Ecto neural progenitor cell (in vitro differentiated cells): ENCODE measurements around the gene ZNF479.
"Not testable (repeated sequence)": the region's sequence is repeated elsewhere in the genome, so short reads cannot be mapped to it uniquely, and the experiment has no call there.

ENCODE experiments used
- DNase-seq: peaks from one replicate; pipeline ENCODE4 v3.0.0-alpha.2; 2018; ENCODE audit warnings: low spot score

The ZNF479 gene

DNA sequence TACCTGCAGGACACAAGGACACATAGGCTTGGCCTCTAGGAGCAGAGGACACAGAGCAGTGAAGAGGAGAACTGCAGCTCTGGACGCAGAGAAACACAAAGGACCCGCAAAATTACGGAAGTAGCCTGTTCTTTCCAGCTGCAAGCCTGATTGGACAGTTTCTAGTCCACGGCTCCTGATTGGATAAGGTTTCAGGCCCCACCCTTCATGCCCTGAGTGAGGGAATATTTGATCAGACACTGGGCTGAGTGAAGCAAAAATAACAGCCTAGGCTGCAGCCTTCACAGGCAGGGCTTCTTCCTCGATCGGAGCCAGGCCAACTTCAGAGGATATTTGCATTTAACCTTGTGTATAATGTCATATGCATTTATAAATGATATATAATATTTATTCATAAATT, at the start of gene ZNF479:
Gene ZNF479, minus strand, starts transcription at position 101 of the 400 bp plus-strand sequence. CDS start 112 bp downstream, outside the sequence.
- not testable (repeated sequence) for DNase-seq

DNA sequence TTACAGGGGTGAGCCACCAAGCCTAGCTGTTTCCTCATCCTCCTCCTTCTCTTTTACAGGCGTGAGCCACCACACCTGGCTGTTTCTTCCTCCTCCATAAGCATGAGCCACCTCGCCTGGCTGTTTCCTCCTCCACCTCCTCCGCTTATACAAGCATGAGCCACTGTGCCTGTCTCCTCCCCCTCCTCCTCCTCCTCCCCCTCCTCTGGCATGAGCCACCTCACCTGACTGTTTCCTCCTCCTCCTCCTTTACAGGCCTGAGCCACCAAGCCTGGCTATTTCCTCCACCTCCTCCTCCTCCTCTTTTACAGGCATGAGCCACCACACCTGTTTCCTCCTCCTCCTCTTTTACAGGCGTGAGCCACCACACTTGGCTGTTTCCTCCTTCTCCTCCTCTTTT, 49.8 kb upstream of the ZNF479 start:
- DNase-seq: no peak

DNA sequence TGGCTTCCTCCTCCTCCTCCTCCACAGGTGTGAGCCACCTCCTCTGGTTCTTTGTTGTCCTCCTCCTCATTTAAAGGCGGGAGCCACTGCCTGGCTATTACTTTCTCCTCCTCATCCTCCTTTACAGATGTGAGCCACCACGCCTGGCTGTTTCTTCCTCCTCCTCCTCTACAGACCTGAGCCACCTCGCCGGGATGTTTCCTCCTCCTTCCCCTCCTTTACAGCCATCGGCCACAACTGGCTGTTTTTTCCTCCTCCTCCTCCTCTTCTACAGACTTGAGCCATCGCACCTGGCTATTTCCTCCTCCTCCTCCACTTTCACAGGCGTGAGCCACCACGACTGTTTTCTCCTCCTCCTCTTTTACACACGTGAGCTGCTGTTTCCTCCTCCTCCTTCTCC, 49.0 kb upstream of the ZNF479 start:
- DNase-seq: no peak

DNA sequence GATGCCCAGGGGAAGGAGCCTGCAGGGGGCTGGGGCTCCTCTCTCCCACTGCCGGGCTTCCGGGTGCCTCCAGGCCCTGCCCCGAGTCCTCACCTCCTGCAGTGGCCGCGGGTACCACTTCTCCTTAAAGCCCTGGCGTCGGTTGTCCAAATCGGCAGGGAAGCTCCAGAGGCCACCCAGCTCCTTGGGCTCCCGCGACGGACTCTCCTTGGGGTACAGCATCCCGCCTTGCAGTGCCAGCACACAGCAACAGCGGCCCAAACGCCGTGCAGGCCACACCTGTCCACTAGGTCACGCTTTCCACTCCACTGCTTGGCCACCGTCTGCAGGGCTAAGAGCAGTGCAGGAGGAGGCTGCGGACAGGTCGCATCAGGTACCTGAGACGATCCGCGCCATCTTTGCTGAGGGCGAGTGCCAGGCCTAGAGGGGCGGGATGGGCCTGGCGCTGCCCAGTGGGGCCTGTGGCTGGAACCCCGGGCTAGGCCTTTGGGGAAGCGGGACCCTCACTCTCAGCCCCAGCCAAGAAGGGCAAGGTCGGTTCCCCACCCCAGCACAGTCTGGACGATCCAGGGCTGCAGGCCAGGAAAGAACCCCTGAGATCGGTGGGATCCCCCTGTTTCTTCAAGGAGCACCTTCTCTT, 47.7 kb upstream of the ZNF479 start:
- no peak for DNase-seq

DNA sequence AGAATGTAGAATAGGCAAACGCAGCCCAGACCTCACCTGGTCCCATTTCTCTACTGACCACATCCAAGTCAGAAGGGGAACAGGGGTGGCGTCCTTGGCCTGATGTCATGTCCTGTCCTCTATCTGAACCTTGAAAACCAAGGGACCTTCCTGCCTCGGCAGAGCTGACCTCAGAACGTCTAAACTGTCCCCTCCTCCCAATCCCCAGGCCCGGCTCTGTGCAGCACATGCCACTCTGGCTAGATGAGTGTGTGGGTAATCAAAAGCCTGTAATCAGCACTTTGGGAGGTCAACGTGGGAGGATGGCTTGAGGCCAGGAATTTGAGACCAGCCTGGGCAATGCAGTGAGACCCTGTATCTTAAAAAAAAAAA, 46.5 kb upstream of the ZNF479 start:
- DNase-seq: no peak

DNA sequence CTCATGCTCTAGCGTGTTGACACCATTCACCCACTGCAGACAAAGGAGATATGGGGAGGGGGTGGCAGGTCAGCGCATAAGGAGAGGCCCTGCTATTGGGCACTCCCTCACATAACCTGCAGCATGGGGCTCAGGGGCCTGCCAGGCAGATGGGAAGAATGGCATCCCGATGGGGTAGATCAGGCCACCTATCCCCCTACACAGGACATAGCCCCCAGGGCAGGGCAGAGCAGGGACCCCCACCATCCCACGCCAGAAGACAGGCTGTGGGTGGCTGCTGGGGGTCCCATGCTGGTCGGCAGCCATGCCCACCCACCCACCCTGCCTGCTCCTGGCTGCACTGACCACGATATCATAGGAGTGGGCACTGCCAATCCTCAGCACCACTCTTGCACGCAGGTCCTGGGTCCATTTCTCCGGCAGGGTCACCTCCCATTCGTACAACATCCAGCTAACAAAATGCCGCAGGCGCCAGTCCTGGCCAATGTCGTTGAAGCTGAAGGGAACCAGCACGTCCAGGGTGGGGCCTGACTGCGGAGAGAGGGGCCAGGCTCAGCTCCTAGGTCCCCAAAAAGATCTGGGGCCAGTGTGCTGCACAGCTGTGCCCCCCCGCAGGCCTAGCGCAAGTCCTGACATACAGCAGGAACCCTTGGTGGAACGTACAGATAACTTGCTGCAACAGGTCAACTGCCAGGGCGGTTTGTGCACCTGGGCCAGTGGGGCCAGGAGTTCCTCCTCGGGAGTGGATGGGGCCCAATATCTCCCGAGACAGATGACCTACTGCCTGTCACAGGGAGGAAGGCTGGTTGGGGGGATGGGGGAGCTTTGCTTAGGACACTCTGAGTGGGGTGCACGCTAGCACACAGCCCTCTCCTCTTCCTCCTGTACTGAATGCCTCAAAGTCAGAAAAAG, 45.9 kb upstream of the ZNF479 start:
- DNase-seq: no peak

DNA sequence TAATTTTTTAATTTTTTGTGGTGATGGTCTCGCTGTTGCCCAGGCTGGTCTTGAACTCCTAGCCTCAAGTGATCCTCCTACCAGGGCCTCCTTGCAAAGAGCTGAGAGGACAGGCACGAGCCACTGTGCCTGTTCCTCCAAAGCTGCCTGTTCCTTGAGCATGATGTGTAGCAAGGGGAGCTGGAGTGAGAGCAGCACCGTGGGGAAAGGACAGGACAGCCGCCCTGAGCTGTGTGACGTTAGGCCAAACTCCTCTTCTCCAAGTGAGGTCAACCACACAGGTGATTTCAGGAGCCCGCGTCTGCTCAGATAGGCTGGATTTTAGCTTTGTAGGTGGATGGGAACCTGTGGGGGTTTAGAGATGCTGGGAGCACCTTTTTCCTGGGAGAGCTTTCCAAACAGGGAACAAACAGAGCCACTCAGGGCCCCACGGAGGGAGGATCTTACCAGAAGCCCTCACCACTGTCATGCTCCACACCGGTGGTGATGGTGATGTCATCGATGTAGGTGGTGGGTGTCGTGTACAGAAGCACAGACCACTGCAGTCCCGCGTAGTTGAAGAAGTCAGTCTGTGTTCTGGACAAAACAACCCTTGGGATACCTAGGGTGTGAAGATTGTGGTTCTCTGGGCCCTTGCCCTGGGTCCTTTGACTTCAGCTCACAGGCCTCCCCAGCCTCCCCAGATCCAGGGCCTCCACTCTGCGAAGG, 44.8 kb upstream of the ZNF479 start:
- no peak for DNase-seq

DNA sequence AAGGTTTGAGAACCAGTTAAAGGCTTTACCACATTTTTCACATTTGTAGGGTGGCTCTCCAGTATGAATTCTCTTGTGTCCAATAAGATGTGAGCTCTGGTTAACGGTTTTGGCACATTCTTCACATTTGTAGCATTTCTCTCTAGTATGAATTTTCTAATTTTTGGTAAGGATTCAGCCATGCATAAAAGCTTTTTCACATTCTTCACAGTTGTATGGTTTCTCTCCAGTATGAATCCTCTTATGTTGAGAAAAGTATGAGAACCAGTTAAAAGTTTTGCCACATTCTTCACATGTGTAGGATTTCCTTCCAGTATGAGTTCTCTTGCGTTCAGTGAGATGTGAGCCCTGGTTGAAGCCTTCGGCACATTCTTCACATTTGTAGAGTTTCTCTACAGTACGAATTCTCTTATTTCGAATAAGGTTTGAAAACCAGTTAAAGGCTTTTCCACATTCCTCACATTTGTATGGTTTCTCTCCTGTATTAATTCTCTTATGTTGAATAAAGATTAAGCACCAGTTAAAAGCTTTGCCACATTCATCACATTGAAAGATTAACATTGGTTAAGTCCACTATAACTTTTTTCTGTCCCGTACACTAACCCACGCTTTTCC, 33.2 kb upstream of the ZNF479 start:
- no peak for DNase-seq

DNA sequence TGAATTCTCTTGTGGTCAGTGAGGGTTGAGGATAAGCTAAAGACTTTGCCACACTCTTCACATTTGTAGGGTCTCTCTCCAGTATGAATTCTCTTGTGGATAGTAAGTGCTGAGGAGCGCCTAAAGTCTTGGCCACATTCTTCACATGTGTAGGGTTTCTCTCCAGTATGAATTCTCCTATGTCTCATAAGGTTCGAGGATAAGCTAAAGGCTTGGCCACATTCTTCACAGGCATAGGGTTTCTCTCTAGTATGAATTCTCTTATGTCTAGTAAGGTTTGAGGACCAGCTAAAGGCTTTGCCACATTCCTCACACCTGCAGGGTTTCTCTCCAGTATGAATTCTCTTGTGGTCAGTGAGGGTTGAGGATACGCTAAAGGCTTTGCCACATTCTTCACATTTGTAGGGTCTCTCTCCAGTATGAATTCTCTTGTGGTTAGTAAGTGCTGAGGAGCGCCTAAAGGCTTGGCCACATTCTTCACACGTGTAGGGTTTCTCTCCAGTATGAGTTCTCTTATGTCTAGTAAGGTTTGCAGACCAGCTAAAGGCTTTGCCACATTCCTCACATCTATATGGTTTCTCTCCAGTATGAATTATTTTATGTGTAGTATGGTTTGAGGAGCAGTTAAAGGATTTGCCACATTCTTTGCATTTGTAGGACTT, 12.0 kb downstream of the ZNF479 start:
- not testable (repeated sequence) for DNase-seq
